ENCODE results near the gene MTMR1.

DNA sequence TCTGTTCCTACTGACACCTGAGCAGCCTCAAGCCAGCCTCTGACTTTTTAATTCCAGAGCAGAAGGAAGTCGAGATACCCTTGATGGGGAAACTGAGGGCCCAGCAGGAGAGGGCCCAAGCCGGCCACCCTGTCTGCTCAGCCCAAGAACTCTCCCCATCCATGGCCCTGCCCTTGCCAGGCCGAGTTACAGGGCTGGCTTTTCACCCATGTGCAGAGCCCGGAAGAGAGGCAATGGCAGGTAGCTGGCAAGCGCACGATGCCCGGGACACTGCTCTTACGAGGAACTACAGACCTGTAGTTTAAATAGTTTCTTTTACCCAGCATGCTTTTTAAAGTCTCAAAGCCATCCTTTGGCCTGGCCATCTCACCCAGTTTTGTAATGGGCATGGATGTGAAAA, 79.9 kb downstream of the MTMR1 start:
- TF ChIP-seq, protein P1, sequence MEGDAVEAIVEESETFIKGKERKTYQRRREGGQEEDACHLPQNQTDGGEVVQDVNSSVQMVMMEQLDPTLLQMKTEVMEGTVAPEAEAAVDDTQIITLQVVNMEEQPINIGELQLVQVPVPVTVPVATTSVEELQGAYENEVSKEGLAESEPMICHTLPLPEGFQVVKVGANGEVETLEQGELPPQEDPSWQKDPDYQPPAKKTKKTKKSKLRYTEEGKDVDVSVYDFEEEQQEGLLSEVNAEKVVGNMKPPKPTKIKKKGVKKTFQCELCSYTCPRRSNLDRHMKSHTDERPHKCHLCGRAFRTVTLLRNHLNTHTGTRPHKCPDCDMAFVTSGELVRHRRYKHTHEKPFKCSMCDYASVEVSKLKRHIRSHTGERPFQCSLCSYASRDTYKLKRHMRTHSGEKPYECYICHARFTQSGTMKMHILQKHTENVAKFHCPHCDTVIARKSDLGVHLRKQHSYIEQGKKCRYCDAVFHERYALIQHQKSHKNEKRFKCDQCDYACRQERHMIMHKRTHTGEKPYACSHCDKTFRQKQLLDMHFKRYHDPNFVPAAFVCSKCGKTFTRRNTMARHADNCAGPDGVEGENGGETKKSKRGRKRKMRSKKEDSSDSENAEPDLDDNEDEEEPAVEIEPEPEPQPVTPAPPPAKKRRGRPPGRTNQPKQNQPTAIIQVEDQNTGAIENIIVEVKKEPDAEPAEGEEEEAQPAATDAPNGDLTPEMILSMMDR (IDR thresholded peaks at IDR 0.05), result no peak
- TF ChIP-seq SIN3A (IDR thresholded peaks at IDR 0.05; ENCODE audit: borderline replicate concordance, insufficient read depth, low read depth, low read length) (no peak), POLR2AphosphoS5 (IDR thresholded peaks at IDR 0.05; ENCODE audit: low read depth, low read length) (no peak)
- TF ChIP-seq, protein P2, sequence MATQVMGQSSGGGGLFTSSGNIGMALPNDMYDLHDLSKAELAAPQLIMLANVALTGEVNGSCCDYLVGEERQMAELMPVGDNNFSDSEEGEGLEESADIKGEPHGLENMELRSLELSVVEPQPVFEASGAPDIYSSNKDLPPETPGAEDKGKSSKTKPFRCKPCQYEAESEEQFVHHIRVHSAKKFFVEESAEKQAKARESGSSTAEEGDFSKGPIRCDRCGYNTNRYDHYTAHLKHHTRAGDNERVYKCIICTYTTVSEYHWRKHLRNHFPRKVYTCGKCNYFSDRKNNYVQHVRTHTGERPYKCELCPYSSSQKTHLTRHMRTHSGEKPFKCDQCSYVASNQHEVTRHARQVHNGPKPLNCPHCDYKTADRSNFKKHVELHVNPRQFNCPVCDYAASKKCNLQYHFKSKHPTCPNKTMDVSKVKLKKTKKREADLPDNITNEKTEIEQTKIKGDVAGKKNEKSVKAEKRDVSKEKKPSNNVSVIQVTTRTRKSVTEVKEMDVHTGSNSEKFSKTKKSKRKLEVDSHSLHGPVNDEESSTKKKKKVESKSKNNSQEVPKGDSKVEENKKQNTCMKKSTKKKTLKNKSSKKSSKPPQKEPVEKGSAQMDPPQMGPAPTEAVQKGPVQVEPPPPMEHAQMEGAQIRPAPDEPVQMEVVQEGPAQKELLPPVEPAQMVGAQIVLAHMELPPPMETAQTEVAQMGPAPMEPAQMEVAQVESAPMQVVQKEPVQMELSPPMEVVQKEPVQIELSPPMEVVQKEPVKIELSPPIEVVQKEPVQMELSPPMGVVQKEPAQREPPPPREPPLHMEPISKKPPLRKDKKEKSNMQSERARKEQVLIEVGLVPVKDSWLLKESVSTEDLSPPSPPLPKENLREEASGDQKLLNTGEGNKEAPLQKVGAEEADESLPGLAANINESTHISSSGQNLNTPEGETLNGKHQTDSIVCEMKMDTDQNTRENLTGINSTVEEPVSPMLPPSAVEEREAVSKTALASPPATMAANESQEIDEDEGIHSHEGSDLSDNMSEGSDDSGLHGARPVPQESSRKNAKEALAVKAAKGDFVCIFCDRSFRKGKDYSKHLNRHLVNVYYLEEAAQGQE (IDR thresholded peaks at IDR 0.05; ENCODE audit: insufficient read depth in 1 of 2, low read depth in 2 of 2, low read length in 1 of 2), result no peak
